Metanephros (tissue), 1 donor: ENCODE data around the gene PIP5K1C. TPM values are rescaled to one million over a fixed set of nuclear protein-coding genes. Genes with fewer than 3 reads are reported as not detected.

Experiments used
- total RNA-seq: library from RNA; depleted of rRNA; stranded (reverse); fragments of >200 nt; gene quantifications from one replicate; pipeline ENCODE4 v1.2.3, GENCODE V29; 2014

Gene PIP5K1C
- total RNA-seq = 24.3 TPM

GRCh38 chr19:3700242-3701032 lies at the start of gene PIP5K1C:
TSS of gene PIP5K1C (minus strand) at chr19:3700468. CDS start at chr19:3700390, 78 bp downstream.

GRCh38 chr19:3708207-3708931 lies 8.1 kb upstream of the PIP5K1C start, which contains the start of gene TJP3:
TSS of gene TJP3 (plus strand) at chr19:3708384. CDS start at chr19:3728433, 20,049 bp downstream.

GRCh38 chr19:3626473-3627350 lies 73.6 kb downstream of the PIP5K1C start, which contains the start of gene CACTIN:
TSS of gene CACTIN (minus strand) at chr19:3626790. CDS start at chr19:3626762, 28 bp downstream.

GRCh38 chr19:3606690-3607289 lies 93.5 kb downstream of the PIP5K1C start, which contains the start of gene TBXA2R:
TSS of gene TBXA2R (minus strand) at chr19:3606875. CDS start at chr19:3600634, 6,241 bp downstream.

GRCh38 chr19:3585301-3586126 lies 114.8 kb downstream of the PIP5K1C start, which contains the start of gene GIPC3:
TSS of gene GIPC3 (plus strand) at chr19:3585478. CDS start at chr19:3585598, 120 bp downstream.

Other genes with a start within 250 kb of the PIP5K1C start
- gene SMIM24, start 219.9 kb downstream of the PIP5K1C start, total RNA-seq = 34.7 TPM
- 0.99 TPM for gene SMIM44, start 217.0 kb downstream of the PIP5K1C start, total RNA-seq
- 13.8 TPM for gene DOHH, start 199.8 kb downstream of the PIP5K1C start, total RNA-seq
- 47.7 TPM for gene FZR1, start 194.2 kb downstream of the PIP5K1C start, total RNA-seq
- gene TEKTIP1, start 161.3 kb downstream of the PIP5K1C start, total RNA-seq = 1.8 TPM
- 55.8 TPM for gene MFSD12, start 142.9 kb downstream of the PIP5K1C start, total RNA-seq
- gene HMG20B, start 127.5 kb downstream of the PIP5K1C start, total RNA-seq = 84.6 TPM
- gene GIPC3, start 115.0 kb downstream of the PIP5K1C start, total RNA-seq = 1.3 TPM
- gene TBXA2R, start 93.6 kb downstream of the PIP5K1C start, total RNA-seq = 5.6 TPM
- gene CACTIN, start 73.7 kb downstream of the PIP5K1C start, total RNA-seq = 31.2 TPM
- 18.3 TPM for gene TJP3, start 7.9 kb upstream of the PIP5K1C start, total RNA-seq
- gene APBA3, start 61.2 kb upstream of the PIP5K1C start, total RNA-seq = 45.2 TPM
- 33.9 TPM for gene MRPL54, start 62.2 kb upstream of the PIP5K1C start, total RNA-seq
- 0.06 TPM for gene RAX2, start 71.8 kb upstream of the PIP5K1C start, total RNA-seq
- 1.3 TPM for gene MATK, start 85.9 kb upstream of the PIP5K1C start, total RNA-seq
- gene ZFR2, start 168.6 kb upstream of the PIP5K1C start, total RNA-seq = 0.41 TPM
- 0.53 TPM for gene ATCAY, start 180.2 kb upstream of the PIP5K1C start, total RNA-seq
- gene NMRK2, start 232.6 kb upstream of the PIP5K1C start, total RNA-seq = 4.7 TPM